GM10266 (cell line): ENCODE results near the gene PPM1M.
A peak's percentile ranks its signal among the peaks of the same experiment; 100 is the strongest.

Experiments used
- DNase-seq: peaks from one replicate; pipeline ENCODE4 v3.0.0; 2012; ENCODE audit errors: extremely low spot score
- TF ChIP-seq, protein P1 (sequence below): IDR thresholded peaks from 2 replicates; pipeline ENCODE4 v1.5.1; 2012; ENCODE audit warnings: mild to moderate bottlenecking, low read depth; ENCODE audit not compliant: control insufficient read depth, insufficient read depth; ENCODE audit errors: missing control alignments

The PPM1M gene

DNA sequence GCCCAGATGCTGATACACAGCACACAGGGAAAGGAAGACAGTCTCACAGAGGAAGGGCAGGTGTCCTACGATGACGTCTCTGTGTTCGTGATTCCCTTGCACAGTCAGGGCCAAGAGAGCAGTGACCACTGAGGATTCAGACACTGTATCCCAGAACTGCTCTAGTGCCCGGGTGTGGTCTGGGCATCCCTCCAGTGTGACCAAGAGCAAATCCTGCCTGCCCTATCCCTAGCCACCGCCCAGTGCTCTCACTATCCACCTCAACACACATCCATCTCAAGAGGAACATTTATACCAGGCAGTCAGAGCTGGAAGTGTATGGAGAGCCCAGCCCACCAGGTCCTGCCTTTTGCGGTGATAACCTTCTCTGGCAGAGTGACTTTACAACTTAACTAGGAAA lies 4.1 kb downstream of the PPM1M start:
- DNase-seq, result no peak
- TF ChIP-seq, protein P1, sequence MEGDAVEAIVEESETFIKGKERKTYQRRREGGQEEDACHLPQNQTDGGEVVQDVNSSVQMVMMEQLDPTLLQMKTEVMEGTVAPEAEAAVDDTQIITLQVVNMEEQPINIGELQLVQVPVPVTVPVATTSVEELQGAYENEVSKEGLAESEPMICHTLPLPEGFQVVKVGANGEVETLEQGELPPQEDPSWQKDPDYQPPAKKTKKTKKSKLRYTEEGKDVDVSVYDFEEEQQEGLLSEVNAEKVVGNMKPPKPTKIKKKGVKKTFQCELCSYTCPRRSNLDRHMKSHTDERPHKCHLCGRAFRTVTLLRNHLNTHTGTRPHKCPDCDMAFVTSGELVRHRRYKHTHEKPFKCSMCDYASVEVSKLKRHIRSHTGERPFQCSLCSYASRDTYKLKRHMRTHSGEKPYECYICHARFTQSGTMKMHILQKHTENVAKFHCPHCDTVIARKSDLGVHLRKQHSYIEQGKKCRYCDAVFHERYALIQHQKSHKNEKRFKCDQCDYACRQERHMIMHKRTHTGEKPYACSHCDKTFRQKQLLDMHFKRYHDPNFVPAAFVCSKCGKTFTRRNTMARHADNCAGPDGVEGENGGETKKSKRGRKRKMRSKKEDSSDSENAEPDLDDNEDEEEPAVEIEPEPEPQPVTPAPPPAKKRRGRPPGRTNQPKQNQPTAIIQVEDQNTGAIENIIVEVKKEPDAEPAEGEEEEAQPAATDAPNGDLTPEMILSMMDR, result no peak

DNA sequence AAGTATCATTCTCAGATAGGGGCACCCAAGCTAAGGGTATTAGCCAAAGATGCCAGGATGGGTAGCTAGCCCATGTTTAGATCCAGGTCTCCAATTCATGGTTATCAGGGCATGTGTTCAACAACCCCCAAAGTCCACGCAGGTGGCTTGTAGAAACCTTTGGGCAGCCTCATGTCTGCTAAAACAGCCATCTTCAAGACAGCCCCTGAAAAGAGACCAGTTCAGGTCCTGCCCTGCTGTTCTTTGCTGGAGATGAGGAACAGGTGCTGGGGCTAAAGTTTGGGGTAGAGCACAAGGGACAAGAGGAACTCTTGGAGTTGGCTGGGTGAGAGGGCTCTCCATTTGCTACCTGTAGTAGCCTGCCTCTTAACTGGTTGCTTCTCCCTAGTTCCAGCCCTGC lies 4.6 kb downstream of the PPM1M start:
- no peak for DNase-seq
- TF ChIP-seq, protein P1, result no peak

DNA sequence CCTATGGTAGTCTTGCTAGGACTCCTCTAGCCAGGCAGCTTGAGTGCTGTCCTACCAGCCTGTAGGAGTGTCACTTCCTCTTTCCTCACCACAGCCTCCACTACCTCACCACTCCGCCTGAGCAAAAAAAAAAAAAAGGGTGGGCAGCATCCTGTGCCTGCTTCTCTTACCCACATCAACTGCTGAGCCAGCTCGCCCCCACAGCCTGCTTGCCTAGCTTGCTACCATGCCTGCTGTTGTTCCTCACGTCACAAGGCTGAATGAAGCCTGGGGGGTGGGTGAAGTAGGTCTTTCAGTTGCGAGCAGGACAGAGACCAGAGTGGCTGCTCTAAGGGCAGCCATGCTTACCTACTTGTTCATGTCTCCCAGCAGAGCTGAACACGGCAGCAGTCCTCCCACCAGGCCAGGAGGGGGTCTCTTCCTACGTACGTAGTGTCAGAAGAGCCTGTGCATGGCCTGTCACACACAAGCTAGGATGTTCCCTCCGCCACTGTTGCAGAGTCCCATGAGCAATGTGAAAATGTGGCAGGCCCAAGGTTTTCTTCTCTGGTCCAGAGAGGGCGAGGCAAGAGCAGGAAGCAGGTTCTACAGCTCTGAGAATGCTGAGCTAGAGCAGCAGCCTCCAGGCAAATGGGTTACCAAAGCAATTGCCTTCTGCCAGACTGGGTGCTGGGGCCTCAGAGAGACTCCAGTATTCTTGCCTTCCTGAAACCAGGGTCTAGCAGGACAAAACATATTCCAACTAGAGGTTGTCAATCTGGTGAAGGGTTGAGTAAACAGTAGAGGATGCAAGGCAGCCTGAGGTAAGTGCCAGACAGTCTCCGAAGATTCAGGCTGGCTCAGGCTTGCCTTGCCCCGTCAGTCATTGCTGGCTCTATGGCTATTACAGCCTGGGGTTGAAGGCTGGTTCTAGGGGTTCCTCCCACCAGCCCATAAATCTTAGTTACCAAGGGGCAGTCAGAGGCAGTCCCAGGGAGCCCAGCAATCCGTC lies 8.1 kb downstream of the PPM1M start:
- TF ChIP-seq, protein P1, result no peak
- peak; percentile 87 for DNase-seq

- TF ChIP-seq, protein P1, result no peak
- no peak for DNase-seq
Observed at GRCh38 chr3:52254608-52255007, 9.0 kb downstream of the PPM1M start.

GRCh38 chr3:52256159-52256558 lies 10.6 kb downstream of the PPM1M start:
- DNase-seq, result no peak
- TF ChIP-seq, protein P1, result no peak

- DNase-seq, result no peak
- TF ChIP-seq, protein P1, result no peak
Observed at GRCh38 chr3:52256622-52257021, 11.1 kb downstream of the PPM1M start.

DNA sequence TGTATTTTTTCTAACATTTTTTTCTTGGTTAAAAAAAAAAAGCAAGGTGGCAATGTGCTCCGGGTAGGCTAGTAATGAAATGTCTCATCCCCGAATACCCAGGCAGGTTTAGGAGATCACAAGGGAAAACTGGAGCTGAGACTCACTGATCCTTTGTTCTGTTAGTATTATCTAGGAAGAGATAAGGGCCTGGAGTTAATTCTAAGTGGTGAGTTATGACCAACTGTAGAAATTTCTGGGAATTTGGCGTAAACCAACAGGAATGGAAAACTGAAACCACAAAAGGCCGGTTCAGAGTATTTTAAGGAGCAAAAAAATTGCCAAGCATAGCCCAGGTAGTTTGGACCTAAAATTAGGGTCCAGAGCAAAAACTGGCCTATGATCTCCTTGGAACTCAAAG lies 12.4 kb downstream of the PPM1M start:
- DNase-seq, result no peak
- TF ChIP-seq, protein P1, result no peak
